NCI-H82 treated with DMSO at 0.1 percent for 48 hours (cell line): ENCODE data around the gene FBN2.

ENCODE experiments used
- DNase-seq: peaks from one replicate; lab custom pipeline; 2025; ENCODE audit not compliant: unreplicated experiment; lab: John Stamatoyannopoulos, UW

Gene FBN2

GRCh38 chr5:128259607-128260021, 278.4 kb downstream of the FBN2 start:
- no peak for DNase-seq

GRCh38 chr5:128258372-128258771, 279.7 kb downstream of the FBN2 start:
- DNase-seq = no peak

- DNase-seq = no peak
Measured at GRCh38 chr5:128257076-128257475, 281.0 kb downstream of the FBN2 start.

- no peak for DNase-seq
Measured at GRCh38 chr5:128254789-128255188, 283.3 kb downstream of the FBN2 start.

GRCh38 chr5:128253880-128254279, 284.2 kb downstream of the FBN2 start:
- no peak for DNase-seq

- no peak for DNase-seq
Measured at GRCh38 chr5:128253161-128253560, 284.9 kb downstream of the FBN2 start.

GRCh38 chr5:128252756-128253155, 285.3 kb downstream of the FBN2 start:
- no peak for DNase-seq

- DNase-seq = no peak
Measured at GRCh38 chr5:128252196-128252595, 285.8 kb downstream of the FBN2 start.

- no peak for DNase-seq
Measured at GRCh38 chr5:128245974-128246373, 292.1 kb downstream of the FBN2 start.

GRCh38 chr5:128243958-128244582, 294.0 kb downstream of the FBN2 start:
- DNase-seq = no peak

- DNase-seq = no peak
Measured at GRCh38 chr5:128241051-128241695, 296.9 kb downstream of the FBN2 start.

GRCh38 chr5:128237546-128237945, 300.5 kb downstream of the FBN2 start:
- no peak for DNase-seq

- DNase-seq = no peak
Measured at GRCh38 chr5:128237000-128237399, 301.0 kb downstream of the FBN2 start.

- DNase-seq = no peak
Measured at GRCh38 chr5:128236334-128236733, 301.7 kb downstream of the FBN2 start.

GRCh38 chr5:128234928-128235641, 303.0 kb downstream of the FBN2 start:
- no peak for DNase-seq

GRCh38 chr5:128228521-128228920, 309.5 kb downstream of the FBN2 start:
- DNase-seq = no peak

- DNase-seq = no peak
Measured at GRCh38 chr5:128228008-128228407, 310.0 kb downstream of the FBN2 start.

GRCh38 chr5:128225245-128226030, 312.6 kb downstream of the FBN2 start:
- DNase-seq = no peak

- DNase-seq = no peak
Measured at GRCh38 chr5:128224336-128224735, 313.7 kb downstream of the FBN2 start.

- no peak for DNase-seq
Measured at GRCh38 chr5:128220841-128221240, 317.2 kb downstream of the FBN2 start.

GRCh38 chr5:128216860-128217531, 321.0 kb downstream of the FBN2 start:
- no peak for DNase-seq
